HG03469 (cell line): ENCODE results near the gene ZMIZ2.

Experiments used
- ATAC-seq: cut with Tn5 transposase; IDR thresholded peaks from one replicate; pipeline ENCODE4 v1.9.1; 2021; ENCODE audit warnings: mild to moderate bottlenecking, moderate library complexity, moderate number of reproducible peaks; ENCODE audit not compliant: unreplicated experiment

ZMIZ2 gene

GRCh38 chr7:44756904-44757303 lies 8.3 kb downstream of the ZMIZ2 start:
- no peak for ATAC-seq

GRCh38 chr7:44757311-44757710 lies 8.7 kb downstream of the ZMIZ2 start:
- no peak for ATAC-seq

DNA sequence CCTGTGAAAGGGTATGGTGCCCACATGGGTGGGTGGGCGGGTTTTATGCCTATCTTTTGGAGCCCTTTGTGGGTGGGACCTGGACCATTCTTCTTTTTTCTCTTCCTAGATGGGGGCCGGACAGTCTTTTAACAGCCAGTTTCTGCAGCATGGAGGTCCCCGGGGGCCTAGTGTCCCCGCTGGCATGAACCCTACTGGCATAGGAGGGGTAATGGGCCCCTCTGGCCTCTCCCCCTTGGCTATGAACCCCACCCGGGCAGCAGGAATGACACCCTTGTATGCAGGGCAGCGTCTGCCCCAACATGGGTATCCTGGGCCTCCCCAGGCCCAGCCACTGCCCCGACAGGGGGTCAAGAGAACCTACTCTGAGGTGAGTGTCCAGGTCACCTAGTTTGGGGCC lies 9.1 kb downstream of the ZMIZ2 start:
- ATAC-seq = no peak

- no peak for ATAC-seq
These were observed 10.6 kb downstream of the ZMIZ2 start for GRCh38 chr7:44759246-44759645.

DNA sequence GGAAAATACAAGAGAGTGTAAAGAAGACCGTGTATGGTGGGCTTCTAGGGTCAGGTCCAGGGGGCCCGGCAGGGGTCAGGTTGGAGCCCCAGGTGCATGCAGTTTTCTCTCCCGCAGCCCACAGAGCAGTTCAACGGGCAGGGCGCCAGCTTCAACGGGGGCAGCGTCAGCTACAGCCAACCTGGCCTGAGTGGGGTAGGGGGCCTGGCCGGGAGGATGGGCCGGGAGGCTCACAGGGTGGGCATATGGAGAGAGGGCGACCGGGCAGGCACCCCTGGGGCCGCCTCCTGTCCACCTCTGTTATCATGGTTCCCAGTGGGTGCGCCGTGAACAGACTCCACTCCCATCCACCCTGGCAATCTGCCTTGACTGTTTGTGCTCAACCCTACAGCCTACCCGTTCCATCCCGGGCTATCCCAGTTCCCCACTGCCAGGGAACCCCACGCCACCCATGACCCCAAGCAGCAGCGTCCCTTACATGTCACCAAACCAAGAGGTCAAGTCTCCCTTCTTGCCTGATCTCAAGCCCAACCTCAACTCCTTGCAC lies 11.5 kb downstream of the ZMIZ2 start:
- no peak for ATAC-seq

- ATAC-seq = no peak
These were observed 12.8 kb downstream of the ZMIZ2 start for GRCh38 chr7:44761207-44762161.

GRCh38 chr7:44762300-44762699 lies 13.7 kb downstream of the ZMIZ2 start:
- no peak for ATAC-seq

- no peak for ATAC-seq
These were observed 14.3 kb downstream of the ZMIZ2 start for GRCh38 chr7:44762726-44763522.

DNA sequence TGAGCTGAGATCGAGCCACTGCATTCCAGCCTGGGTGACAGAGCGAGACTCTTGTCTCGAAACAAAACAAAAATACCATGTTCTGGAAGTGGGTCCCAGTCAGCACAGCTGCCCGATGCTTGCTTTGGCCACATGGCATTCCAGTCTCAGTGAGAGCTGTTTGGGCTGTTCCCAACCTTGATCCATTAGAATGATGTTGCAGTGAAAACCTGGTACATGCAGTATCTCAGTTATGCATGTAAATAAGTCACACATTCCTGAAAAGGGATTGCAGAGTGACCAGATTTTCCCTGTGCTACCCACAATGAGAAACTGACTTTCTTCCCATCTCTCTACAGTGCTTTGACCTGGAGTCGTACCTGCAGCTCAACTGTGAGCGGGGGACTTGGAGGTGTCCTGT lies 15.4 kb downstream of the ZMIZ2 start:
- ATAC-seq = no peak

GRCh38 chr7:44764665-44765578 lies 16.3 kb downstream of the ZMIZ2 start:
- no peak for ATAC-seq

GRCh38 chr7:44765579-44766415 lies 17.1 kb downstream of the ZMIZ2 start:
- no peak for ATAC-seq

GRCh38 chr7:44766416-44766801 lies 17.8 kb downstream of the ZMIZ2 start:
- ATAC-seq = no peak

DNA sequence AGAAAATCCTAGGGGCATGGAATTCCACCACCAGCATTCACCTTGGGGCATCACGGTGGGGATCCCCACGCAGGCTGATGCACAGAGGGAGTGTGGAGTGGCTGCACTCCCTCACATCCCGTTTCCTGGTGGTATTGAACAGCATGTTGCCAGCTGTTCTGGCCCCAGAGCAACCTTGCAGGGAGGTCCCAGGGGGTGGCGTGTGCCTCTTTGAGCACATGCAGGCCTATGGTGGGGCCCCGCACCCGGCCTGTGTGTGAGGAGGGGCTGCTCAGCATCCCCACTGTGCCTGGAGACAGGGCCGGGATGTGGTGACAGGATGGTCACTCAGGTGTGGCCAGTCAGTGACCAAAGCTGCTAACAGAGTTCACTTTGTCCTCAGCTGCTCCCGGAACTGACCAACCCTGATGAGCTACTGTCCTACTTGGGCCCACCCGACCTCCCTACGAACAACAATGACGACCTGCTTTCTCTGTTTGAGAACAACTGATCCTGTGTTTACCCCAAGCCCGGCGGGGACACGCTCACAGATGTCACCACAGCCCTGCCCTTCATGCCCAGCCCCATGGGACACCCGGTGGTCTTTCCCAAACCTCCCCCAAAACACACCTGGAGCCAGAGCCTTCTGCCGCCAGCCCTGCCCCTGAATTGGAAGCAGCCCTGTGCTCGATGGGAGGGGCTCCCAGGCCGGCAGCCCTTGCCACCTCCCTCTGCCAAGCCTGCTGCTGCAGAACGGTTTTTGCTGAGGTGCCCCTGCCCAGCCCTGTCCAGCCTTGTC lies 18.7 kb downstream of the ZMIZ2 start:
- no peak for ATAC-seq

DNA sequence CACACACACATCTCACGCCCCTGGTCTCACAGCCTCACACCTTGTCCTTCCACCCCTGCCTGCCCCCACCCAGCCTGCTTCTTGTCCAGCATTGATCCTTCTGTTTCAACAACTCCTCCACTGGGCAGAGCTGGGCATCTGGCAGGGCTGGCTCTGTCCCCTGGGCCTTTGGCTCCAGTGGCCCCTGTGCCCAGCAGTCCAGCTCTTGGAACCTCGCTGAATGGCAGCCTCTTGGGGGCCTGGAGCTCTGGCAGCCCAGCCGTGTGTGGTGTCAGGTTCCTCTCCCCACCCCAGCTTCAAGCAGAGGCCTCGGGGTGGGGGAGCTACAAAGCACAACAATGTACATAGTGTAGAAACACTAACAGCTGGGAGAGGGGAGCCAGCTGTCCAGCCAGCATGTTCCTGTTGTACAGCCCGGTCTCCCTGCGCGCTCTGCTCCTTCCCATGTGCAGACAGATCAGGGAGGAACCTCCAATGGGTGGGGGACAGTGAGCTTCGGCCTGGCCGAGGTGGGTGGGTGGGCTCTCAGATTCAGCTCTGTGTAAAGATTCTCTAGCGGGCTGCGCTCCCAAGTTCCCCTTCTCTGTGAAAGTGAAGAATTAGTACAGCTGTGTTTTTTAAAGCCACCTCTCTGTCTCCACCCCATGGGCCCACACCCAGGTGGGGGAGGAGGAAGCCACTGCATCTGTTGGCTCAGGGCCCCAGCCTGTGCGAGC lies 19.4 kb downstream of the ZMIZ2 start:
- no peak for ATAC-seq

- ATAC-seq = no peak
These were observed 20.2 kb downstream of the ZMIZ2 start for GRCh38 chr7:44768628-44769371.

DNA sequence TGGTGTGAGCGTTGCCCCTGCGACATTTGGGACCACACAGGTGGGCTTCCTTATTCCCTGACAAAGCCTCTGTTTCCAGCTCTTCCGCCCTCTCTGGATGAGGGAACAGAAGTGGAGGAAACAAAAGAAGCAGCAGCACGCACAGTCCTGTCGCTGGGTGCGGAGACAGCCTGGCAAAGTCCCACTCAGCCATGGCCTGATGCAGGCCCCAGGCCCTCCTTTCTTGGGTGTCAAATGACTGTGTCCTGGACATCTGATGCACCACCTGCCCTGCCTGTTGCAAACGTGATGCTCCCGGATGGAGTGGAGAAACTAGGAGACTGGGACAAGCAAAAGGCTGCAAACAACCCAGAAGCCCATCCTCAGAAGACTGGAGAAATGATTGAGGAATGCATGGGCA lies 20.7 kb downstream of the ZMIZ2 start:
- no peak for ATAC-seq

DNA sequence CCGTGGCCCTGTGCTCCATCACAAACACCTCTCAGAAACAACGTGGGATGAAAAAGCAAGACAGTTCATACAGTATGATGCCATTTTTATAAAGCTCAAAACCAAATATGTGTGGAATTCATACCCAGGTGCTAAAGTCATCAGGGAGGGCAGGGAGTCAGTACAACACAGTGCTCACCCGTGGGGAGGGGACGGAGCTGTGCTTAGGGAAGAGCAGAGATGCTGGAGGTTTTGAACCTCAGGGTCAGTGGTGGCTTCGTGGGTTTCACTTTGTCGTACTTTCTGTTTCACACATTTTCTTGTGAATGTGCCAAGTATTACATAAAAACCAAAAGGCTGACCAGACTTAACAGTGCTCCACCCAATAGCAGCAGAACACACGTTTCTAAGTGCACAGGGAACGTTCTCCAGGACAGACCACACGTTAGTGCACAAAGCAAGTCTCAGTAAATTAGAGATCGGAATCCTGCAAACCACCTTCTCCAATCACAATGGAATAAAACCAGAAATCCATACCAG lies 21.2 kb downstream of the ZMIZ2 start:
- ATAC-seq = peak; percentile 63
